T-helper 9 cell (primary cell): ENCODE results near the gene PRC1.

ENCODE experiments used
- DNase-seq: peaks from one replicate; pipeline ENCODE4 v3.0.0-alpha.2; 2020

PRC1 gene

DNA sequence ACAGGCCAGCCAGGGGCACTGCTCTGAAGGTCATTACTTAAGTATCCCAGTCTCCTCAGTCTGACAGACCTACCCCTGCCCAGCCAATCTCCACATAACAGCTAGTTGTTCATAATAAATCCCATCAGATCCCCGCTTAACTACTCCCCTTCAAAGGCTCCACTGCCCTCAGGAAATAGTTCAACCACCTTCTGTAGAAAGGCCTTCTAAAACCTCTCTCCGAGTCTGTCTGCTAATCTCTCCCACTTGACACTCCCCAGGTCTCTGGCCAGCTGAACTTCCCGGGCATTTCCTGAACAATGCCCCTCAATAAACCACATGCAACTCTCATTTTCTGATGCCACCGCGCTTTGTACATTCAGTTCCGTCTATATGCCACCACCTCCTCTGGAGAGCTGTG lies 6.0 kb downstream of the PRC1 start:
- DNase-seq, result no peak

DNA sequence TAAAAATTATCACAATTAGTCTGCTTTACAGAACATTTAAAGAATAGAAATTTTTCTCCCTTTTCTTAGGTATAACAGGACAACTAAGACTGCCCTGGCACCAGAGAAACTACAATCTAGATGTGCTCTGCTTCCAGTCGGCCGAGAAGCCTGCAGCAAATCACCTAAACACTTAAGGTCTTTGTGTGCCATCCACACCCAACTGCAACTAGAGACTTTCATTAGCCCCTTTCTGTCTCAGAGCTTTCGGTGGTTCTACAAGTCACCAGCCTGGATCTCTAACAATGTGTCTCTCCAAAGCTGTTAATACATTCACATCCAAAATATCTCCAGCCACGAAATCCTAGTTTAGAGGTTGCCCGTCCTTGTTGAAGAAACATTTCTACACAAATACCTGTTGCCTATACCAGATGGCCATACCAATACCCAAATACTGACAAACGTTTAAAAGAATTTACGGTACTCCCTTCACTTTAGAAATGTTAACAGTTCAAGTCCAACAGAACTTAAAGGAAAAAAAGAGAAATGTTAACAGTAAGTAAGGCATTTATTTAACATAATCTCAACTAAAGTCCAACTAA lies 6.7 kb downstream of the PRC1 start:
- DNase-seq, result no peak

DNA sequence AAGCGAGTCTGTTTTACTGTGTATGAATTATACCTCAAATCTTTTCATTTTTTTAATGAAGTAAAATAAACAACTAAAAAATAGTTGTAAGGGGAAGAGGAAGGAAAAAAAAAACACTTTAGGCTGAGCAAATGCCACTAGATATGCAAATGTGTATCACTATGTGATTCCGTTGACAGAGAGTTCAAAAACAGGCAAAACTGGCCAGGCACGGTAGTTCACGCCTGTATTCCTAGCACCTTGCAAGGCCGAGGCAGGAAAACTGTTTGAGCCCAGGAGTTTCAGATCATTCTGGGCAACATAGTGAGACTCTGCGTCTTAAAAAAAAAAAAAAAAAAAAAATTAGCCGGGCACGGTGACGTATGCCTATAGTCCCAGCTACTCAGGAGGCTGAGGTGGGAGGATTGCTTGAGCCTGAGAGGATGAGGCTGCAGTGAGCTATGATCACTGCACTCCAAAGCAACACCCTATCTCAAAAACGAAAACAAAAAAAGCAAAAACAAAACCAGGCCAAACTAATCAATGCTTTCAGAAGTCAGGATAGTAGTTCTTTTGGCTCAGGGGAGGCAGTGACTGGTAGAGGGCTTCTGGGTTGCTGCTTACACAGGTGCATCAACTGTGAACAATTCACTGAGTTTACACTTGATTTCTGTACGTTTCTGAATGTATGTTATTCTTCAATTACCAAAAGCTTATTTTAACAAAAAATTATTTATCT lies 7.4 kb downstream of the PRC1 start:
- no peak for DNase-seq

DNA sequence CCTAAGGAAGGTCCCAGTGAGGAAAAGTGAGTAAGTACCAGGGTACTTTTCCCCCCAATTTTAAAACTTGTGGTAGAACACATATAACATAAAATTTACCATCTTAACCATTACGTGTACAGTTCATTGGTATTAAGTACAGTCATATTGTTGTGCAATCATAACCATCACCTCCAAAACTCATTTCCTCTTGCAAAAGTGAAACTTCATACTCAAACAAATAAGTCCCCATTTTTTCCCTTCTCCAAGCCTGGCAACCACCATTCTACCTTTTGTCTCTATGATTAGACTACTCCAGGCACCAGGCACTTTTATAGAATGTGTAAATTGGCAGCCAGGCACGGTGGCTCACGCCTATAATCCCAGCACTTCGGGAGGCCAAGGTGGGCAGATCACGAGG lies 12.2 kb downstream of the PRC1 start:
- DNase-seq, result no peak

DNA sequence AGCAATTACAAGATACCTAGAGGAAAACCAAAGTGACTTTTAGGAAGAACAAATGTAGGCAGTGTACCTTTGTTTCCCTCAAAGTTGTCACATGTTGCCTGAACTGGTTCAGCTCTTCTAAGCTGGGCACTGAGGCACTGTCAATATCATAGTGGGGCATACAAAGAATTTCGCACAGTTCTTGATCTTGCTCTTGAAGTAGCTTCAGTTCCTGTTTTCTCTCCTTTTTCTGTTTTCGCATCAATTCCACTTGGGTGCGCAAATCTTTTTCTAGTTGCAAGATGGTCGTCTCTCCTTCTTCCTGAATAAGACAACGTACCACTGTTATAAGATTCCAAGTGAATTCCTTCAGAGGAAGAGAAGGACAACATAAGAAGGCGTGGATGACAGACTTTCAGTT lies 12.7 kb downstream of the PRC1 start:
- DNase-seq, result no peak

DNA sequence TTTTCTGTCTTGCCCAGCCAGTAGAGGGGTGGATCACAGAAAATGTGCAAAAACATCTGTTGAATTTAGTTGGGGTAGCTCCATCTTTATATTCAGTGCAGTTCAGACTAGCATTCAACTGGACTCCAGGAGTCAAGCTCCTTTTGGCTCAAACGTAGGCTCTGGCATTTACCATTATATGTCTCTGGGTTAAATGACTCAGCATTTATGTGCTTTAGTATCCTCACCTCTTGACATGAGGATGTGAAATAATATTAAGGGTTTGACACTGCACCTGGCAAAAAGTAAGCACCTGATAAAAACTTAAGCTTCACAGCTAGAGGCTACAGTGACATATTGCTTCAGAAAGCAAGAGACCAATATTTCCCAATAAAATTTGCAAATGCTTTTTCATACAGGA lies 14.8 kb downstream of the PRC1 start:
- no peak for DNase-seq

DNA sequence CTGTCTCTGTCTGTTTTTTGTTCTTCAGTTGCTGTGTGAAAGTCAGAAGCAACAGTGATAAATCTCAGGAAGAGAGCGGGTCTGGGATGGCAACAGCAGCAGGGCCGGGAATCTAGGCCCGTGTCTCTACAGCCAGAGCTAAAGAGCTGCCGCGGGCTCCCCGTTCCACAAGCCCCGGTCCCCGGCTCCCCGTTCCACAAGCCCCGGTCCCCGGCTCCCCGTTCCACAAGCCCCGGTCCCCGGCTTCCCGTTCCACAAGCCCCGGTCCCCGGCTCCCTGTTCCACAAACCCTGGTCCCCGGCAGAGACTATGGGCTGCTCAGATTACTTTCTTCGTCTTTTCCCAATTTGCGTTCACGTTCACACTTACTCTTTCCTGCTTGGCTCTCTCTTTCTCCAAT lies 20.1 kb downstream of the PRC1 start:
- no peak for DNase-seq

DNA sequence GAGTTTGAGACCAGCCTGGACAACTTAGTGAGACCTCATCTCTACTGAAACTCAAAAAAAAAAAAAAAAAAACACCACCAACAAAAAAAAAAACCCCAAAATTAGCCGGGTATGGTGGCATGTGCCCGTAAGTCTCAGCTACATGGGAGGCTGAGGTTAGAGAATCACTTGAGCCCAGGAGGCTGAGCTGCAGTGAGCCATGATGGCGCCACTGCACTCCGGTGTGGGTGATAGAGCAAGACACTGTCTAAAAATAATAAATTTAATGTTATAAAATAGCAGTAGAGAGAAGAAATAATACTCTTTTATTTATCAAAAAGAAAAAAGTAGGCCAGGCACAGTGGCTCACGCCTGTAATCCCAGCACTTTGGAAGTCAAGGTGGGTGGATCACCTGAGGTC lies 22.2 kb downstream of the PRC1 start:
- no peak for DNase-seq

DNA sequence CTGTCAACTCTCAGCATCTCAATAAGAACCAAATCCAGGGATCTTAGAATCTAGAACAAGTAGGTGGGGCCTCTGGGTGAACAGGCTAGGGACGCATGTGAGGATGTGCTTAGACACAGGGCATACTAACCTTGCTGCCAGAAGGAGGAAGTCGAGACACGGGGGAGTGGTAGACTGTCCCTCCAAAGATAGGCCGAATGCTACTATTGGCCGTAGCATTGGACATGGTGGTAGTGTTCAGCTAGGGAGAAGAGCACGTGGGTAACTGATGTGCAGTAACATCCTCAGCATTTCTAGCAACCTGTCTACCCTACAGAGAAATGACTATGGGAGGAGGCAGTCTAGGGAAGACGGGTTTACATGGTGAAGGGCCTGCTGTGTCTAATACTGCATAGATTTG lies 24.1 kb downstream of the PRC1 start:
- DNase-seq, result no peak

DNA sequence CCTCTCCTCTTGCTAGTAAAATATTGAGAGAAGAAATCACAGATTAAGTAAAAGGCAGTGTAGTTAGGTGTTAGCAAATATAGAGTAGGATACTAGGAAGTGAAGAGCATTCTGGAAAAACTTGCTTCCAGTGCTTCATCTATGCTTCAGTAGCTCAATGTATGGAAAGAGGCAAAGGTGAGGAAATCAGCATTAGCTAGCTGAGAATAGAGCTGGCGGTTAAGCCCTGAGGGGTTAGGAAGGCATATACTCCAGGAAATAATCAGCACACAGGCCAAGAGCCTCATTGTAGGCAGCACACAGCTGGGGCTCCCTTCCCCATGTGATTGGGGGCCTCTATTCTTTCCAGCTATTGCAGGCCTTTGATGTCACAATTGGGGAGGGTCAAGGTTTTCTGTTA lies 25.9 kb downstream of the PRC1 start:
- no peak for DNase-seq

DNA sequence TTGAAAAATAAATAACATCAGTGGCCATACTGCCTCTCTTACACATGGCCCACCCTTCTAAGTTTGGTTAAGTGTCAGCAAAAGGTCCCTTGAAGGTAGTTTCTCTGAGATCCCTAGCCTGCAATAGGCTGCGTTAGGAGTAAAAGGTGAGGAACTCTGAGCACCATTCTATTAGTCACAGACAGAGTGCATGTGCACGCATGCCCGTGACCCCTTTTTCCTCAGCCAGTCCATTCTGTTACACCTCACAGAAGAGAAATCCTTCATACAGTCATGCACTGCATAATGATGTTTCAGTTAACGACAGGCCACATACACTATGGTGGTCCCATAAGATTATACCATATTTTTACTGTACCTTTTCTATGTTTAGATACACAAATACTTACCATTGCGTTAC lies 27.1 kb downstream of the PRC1 start:
- DNase-seq, result no peak

DNA sequence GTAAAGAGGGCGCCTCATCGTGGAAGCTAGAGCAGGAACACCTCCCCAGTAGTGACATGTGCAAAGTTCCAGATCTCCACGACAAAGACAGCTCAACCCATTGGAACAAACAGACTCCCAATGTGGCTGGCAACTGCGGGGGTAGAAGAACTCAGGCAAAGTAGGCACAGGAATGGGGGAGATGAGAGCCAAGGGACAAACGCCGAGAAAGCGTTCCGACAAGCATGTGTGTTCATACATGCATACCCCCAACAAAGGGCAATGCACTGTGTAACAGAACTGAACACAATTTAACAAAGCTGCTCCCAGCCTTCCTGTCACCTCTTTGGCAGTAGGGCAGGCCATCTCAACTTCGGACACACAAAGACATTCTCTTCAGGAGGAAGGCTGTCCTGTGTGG lies 28.1 kb downstream of the PRC1 start:
- DNase-seq, result no peak

DNA sequence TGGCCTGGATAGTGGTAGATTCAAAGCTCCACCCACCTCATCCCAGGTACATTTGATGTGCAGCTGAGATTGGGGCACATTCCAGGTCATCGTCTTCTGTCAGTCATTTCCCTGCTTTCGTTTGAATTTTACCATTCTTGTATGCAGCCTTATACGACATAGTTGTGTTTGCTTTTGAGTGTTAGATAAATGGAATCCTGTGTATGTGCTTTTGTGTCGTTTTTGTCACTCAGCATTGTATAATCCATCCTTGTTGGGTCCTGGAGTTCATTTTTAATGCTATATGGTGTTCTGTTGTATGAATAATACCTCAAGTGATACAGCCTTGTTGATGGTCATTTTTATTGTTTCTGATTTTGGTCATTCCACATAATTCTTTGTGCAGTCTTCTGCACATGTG lies 32.3 kb downstream of the PRC1 start:
- DNase-seq, result no peak

DNA sequence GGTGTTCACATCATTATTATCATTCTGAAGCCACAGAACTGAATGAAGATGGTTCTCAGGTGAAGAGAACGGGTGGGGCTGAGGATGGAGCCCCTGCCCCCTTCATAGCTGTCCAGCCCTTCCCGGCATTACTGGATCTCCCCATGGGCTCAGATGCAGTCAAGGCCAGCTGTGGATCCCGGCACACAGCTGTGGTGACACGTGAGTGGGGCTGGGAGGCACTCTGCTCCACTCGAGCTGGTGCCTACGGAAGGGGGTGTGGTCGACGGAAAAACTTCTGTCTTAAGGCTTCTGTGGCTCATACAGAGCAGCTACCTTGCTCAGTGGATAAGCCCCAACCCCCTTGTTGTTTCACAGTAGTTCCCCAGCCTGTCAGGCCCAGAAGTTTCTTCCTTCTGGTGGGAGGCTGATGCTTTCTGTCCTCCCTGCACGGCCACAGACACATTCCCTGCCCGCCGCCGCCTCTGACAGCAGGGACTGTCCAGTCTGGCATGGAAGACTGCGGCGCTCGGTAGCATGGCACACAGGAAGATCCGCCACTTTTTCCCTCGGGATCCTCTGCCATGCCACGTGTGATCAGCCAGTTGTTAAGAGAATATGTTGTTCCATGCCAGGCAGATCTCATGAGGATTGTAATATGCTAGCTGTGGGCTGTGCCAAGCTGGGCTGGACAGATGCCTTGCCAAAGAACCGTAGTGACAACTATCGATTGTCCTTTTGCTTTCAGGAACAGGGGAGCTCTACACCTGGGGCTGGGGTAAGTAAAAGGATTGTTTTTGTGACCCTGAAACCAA lies 33.8 kb downstream of the PRC1 start:
- DNase-seq, result no peak

DNA sequence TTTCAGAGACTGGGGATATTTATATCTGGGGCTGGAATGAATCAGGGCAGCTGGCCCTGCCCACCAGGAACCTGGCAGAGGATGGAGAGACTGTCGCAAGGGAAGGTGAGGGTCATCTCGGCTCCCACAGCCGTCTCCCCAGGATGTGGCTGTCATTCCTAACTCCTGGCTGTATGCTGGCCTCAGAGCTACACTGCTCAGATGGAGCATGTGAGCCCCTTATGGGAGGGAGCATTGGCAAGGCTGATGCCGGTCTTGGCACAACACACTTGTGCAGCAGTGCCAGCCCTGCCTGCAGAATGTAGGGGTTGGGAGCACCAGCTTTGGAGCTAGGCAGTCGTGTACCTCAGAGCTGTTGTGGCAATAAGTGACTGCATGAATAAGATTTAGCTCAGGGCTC lies 34.4 kb downstream of the PRC1 start:
- no peak for DNase-seq

DNA sequence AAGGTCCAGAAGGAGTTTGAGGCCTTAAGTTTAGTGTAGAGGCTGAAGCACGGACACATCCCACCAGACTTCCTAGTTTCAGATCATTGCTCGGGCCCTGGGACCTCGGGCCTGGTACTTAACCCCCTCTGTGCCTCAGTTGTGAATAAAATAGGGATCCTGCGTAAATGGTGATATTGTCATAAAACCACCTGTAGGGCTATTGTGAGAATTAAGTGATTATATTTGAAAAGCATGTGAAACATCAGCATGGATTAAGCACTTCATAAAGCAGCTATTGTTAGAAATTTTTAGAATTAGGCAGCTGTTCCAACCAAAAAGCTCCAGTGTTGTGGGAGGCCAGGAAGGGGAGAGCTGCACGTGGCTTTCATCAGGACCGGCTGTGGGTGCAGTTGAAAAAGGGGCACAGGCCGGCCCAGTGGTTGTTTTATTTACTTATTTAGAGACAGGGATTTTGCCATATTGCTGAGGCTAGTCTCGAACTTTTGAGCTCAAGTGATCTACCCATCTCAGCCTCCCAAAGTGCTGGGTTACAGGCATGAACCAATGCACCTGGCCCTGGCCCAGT lies 35.2 kb downstream of the PRC1 start:
- no peak for DNase-seq

DNA sequence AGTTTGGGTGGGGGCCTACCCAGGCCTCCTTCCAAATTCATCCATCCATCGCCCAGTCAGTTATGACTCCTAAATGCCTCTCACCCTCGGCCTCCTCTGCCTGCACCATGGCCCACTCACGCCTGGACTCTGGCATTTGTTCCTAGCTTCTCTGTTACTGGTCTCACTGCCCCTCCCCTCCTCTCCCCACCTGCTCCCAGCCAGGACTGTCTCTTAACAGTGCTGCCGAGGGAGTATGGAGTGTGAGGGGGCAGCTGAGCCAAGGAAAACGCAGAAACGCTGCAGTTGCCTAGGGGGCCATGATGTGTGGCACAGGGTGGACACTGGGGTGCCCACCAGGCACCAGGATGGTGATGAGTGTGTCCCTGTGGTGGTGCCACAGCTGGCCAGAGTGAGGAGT lies 36.5 kb downstream of the PRC1 start:
- DNase-seq, result no peak

DNA sequence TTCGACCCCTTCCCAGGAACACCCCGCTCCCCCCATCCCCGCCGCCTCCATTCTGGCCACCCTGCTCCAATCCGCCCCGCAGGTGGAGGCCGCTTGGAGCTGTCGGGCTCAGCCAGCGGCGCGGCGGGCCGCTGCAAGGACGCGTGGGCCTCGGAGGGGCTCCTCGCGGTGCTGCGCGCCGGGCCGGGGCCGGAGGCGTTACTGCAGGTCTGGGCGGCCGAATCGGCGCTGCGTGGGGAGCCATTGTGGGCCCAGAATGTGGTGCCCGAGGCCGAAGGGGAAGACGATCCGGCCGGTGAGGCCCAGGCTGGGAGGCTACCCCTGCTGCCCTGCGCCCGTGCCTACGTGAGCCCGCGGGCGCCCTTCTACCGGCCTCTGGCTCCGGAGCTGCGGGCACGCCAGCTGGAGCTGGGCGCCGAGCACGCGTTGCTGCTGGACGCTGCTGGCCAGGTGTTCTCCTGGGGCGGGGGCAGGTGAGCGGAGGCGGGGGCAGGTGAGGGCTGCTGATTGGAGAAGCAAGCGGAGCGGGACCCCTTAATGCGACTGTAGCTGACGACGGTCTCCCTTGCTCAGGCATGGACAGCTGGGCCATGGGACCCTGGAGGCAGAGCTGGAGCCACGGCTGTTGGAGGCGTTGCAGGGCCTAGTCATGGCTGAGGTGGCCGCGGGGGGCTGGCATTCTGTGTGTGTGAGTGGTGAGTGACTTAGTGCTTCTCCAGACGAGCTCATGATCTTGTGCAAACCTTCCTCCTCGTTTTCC lies 37.1 kb downstream of the PRC1 start:
- no peak for DNase-seq

DNA sequence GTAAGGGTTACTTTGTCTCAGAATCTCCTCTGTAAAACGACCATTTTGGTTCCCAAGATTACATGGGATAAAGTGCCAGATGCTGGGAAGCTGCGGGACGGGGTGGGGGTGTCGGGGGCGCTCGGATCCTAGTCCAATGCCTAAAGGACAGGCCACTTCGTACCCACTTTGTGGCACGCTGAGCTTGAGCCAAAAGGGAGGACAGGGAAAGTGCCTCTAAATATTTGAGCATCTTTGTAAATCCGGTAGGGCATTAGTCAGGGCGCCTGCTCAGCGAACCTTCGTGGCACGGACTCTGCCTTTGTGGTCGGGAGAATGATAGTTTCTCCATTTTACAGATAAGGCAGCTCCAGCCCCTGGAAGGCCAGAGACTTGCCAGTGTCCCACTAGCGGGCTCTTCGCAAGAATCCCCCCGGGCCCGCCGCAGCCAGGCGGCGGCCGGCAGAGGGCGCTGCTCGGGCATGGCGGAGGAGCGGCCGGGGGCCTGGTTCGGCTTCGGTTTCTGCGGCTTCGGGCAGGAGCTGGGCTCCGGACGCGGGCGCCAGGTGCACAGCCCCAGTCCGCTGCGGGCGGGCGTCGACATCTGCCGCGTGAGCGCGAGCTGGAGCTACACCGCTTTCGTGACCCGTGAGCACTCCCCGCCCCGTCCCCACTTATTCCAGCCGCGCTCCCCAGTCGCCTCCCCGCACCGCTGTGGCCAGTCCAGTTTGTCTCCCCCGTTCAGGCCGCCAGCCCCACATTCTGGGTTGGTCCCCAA lies 37.9 kb downstream of the PRC1 start:
- DNase-seq, result peak; percentile 65

DNA sequence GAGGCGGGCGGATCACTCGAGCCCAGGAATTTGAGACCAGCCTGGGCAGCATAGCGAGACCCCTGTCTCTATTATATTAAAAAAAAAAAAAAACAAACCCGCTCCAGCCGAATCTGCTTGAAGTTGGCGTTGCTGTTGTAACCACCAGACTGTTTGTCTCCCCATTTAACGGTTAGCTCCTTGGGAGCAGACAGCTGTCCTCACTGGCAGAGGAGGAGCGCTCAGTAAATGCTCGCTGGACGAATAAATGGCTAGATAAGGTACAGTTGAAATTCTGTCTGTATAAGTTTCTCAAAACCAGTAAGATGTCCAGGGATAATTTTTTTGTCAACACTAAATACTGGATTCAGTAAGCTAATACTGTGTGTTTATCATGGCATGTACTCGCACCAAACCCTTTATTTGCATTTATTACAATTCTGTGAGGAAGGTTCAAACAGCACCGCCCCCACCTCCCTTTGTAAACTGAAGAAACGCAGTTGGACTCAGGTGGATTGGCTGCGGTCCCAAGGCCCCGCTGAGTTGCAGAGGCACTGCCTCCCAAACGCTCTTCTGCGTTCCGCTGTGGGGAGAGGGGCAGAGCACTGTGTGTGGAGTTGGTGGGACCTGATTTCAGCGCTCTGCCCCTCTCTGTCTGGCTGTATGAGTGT lies 38.6 kb downstream of the PRC1 start:
- no peak for DNase-seq

DNA sequence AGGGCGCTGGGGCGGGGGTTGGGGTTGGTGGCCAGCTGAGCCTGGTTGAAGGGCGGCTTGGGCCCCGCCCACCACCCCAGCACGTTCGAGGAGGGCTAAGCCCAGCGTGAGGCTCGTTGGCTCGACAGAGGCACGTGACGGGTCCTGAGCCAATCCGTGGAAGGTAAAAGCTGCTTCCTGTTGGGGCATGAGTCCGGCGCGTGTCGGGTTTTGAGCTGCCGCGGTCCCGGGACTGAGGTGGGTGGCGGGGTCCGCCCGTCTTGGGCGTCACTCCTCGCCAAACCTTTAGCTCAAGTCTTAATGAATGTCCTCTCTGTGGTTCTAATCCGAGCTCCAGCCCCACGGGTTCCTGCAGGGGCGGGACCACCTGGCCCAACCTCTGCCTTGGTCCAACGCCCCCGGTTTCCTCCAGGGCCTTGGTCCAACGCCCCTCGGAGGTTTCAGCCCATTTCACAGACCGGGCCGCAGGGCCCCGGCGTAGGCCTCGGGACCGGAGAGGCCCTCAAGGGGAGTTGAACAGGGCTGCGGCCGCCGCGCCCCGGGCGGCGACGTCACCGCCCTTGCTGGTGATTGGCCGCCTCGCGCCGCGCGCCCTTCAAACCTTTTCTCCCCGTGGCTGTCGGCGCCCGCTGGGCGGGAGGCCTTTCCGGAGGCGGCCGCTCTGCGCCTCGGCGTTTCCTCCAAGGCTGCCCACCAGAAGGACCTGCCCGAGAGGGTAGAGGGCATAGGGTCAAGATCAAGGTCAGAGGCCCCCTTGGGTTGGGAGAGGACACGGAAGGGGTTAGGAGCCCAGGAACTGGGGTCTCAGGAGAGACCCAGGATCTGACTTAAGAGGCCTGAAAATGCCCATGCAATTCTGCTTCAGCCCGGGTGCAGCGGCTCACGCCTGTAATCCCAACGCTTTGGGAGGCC lies 39.4 kb downstream of the PRC1 start, which contains the start of gene RCCD1:
RCCD1 (plus strand) TSS at position 173 of the 912 bp plus-strand sequence. CDS start 1,851 bp downstream, outside the sequence.
- peak; percentile 77 for DNase-seq
